Hematopoietic multipotent progenitor cell treated with erythropoietin and hydrocortisone succinate and interleukin-3 and kit ligand, for 8 days (in vitro differentiated cells): Measurements from ENCODE around the gene CREBBP.

ENCODE experiments used
- DNase-seq: peaks from one replicate; pipeline ENCODE4 v3.0.0-alpha.2; 2015

Gene CREBBP

DNA sequence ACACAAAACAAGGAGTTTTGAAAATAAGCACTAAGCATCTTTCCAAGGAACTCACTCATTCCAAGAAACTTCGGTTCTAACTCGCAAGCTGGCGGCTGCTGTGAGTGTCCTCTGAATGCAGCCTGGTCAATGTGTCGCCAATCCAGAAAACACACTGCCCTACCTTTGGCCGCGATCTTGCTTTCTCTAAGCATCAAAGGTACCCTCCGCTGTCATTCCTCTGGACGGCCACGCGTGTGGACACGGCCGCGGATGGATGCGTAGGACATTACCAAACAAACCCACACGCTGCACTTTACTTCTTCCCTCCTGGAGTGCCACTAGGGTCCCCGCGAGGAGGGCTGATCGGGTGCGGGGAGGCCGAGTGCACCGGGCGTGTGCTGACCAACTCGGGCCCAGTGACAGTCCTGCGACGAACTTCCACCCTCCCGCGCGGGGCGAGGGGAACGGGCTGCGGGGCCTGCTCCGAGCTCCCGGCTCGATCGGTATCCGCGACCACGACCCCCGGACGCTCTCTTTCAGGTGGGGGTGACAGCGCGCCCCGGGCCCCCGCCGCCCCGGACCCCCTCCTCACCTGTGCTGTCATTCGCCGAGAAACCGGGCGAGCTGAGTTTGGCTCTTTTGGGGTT, 1.1 kb downstream of the CREBBP start:
- peak; percentile 19 for DNase-seq

DNA sequence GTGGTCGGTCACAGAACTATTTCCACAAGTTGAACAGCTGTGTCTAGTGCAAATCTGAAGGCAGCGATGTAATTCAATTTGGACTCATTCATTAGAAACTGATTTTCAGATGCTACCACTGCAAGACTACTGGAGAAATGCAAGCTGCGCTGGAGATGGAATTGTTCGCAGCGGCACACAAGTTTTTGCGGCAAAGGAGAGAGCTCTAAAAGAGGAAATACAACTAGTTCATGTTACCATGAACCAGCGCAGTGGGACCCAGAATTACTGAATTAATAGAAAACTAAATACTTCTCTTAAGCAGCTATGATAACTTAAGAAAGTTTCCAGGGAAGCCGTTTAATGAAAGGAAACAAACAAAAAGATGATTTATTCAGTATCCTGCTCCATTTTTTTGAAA, 1.9 kb downstream of the CREBBP start:
- DNase-seq, result peak; percentile 39

DNA sequence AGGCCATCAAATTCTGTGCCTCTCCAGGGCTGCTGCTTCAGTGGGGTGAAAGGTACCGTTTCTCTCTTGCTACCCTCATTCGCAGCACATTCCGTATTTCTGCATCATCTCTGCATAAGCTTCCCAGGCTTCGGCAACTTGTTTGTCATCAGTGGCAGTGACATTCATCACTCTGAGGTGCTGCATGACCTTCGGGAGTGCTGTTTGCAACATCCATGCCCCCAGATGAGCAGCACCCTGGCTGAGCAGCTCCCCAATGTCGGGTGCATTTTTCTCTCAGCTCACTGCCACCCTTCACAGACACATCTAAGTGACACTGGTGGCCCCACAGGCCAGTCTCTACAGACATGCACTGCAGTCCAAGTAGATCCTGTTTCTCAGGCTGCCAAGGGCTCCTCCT, 3.8 kb downstream of the CREBBP start:
- no peak for DNase-seq

DNA sequence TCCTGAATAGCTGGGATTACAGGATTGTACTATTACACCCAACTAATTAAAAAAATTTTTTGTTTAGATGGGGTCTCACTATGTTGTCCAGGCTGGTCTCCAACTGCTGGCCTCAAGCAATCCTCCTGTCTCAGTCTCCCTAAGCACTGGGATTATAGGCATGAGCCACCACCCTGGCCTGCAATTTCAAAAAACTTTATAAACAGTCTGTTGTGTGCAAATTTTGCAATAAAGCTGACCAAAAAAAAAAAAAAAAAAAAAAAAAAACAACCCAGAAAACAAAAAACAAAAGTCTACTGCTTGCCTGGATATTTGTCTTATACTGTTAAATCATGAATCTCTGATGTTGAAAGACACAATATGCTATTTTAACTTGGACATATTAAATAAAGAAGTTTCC, 4.4 kb downstream of the CREBBP start:
- DNase-seq, result no peak

DNA sequence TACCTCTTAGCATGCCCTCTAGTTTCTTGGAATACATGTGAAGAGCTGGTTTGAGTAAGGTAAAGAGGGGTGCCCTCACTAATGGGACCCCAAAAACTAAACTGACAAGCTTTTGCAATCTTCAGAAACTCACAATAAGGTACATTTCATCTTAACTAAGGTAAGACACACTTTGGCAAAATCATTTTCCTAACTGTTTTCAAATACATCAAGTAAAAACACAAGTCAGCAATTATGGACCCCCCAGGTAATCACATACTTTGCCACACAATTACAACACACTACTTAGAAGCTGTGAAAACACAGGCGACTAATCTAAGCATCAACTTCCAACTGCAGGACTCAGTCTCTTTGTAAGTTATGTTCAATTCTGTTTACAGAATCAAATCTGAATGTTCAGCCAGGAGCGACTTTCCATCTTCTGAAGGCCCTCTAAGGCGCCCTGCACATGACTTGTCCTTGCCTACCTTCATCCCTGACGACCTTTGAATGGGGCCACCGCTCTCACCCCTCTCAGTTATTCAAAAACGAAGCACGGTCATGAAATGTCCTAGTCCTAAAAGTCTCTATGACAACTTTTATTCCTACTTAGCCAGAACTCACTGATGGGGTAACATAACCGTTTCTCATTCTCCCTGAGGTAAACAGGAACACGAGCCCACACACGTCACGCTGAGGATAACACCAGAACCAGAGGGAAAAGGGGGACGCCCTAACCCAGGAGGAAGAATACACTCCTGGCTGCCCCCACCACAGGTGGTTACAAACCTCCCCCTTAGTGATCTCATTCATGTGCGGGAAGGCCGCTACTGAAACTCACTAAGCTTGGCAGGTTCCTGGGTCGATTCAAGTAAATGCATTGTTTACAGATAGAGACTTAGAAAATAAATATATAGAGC, 5.5 kb downstream of the CREBBP start:
- DNase-seq, result no peak

DNA sequence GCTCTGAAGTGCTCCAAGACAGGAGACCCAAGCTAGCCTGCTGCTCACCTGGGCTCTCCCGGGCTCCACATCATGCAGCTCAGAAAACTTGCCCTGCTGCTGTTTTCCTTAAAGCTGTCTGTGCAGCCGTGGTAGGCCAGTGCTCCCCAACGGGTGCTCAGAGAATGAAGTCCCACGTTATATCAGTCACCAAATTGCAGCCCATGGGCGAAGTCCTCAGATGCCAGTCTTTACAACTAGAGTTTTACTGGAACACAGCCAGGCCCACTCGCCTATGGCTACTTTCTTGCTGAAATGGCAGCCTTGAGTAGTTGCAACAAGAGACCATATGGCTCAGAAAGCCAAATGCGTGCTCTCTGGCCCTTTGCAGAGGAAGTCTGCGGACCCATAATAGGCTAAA, 6.3 kb downstream of the CREBBP start:
- peak; percentile 65 for DNase-seq

DNA sequence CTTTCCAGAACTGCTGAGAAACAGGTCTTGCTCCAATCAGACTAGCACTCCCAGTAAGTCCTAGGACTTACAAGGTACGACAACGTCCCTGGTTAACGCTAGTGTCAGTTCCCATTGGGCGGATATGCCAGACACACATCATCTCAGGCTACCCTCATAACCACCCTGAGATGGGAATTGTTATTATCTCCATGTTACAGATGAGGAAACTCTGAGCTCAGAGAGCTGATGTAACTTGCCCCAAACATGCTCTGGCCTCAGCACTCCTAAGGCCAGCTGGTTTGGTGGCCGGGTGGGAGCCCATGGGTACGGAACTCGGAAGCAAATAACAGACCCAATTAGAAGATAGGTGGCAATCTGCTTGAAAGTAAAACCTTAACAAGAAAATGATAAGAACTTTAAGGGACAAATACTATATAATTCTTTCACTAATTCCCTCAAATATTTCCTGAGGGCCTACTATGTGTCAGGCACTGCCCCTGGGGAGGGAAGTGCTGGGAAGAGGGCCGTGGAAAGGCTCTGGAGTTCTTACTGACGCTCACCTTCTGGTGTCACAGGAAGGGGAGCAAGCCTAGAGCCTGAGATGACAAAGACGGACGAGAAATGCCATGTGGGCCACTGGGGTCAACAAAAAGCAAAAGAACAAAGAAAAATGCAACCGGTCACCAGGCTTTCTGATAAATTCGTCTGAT, 6.9 kb downstream of the CREBBP start:
- peak; percentile 50 for DNase-seq

DNA sequence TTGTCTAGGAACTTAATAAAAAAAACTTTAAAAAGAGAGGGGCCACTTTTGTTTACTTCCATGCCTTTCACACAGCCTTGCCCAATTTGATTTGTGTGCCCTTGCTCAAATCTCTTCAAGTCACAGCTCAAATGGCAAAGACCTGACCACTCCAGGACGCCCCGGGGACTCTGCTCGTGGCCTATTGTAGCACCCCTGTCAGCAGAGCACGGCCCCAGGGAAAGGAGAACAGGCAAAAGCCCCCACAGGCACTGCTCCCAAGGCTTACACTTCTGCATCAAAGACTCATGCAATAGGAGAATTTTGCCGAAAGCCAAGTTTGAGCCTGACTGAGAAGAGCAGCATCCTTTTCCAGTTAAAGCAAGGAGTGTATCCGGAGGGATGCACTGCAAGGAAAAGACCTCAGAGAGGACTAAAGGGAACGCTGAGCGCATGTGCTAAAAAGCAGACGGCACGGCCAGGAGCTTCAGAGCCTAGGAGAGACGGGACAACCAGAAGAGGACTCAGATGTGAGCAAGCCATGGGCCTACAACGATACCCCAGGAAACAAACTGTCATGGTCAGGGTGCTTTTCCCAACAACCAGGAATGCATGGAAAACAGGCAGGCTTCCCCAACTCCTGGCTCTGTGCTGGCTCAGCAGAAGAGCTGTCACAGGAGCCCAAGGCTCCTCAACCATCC, 8.2 kb downstream of the CREBBP start:
- no peak for DNase-seq

DNA sequence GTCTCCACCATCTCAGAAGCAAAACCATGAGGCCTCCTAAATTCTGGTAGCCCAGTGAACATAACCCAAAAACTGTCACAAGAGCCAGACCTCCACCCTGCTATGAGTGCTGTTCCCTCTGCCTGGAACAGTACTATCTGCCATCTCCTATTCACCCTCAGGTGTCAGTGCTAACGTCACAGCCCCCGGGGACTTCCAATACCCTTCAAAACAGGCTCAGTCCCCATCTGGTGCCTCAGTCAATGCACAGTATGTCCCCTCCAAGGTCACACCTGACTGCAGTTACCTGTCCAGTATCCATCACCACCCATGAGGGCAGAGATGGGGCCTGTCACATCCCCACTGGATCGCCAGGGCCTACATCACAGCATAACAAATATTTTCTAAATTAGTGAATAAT, 11.5 kb downstream of the CREBBP start:
- DNase-seq, result no peak

DNA sequence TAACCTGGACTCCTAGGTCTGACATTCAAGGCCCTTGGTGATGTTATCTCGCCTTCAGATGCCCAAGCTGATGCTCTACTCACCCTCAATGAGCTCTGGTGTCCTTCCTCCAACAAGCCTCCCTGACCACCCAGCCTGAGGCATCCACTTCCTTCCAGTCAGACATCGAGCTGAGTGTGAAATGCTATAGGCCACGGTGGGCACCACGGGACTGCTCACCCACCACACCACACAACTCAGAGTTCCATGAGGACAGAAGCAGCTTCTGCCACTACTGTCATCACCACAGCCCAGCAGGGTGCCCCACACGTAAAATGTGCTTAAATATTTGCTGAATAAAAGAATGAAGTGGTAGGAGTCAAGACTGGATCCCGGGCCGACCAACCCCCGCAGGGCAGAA, 12.0 kb downstream of the CREBBP start:
- no peak for DNase-seq

DNA sequence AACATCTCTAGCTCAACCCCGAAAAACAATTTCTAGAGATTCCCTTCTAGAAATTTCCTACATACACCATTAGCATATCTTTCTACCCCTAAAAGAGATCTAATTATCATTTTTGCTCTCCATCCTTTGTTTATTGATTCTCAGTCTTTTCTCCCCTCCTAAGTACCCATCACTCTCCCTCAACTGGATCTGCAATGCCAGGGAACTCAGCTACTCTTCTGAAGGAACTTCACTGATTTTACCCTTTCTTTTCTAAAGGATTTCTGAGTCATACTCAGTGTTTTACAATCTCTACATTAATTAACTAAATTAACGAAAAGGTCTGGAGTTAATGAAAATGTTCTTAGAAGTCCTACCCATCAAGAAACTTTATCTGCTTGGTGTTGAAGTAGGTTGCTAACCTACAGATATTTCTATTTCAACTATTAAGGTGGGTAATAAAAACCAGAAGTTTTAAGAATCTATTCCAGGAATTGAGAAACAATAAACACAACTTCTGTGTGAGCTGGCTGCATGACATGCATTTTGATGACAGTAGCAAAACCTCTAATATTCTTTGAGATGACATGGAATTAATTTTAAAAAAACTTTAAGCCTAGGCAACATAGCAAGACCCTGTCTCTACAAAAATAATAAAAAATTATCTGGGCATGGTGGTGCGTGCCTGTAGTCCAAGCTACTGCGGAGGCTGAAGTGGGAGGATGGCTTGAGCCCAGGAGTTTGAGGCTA, 13.6 kb downstream of the CREBBP start:
- no peak for DNase-seq

DNA sequence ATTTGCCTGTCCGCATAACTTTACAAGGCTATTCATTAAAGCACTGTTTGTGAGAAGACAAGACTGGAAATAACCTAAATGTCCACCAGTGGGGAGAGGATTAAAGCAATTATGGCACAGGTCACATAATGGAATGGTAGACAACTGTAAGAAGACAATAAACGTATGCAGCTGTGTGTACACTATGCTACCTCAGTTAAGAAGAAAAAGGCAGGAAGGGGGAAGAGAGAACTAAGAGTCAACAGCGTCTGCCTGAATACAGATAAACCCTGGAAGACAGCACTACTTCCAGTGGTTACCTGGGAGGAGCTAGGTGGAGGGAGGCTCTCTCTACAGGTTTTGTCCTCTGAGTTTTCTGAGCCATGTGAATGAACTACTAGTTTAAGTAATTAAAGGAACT, 15.3 kb downstream of the CREBBP start:
- no peak for DNase-seq

DNA sequence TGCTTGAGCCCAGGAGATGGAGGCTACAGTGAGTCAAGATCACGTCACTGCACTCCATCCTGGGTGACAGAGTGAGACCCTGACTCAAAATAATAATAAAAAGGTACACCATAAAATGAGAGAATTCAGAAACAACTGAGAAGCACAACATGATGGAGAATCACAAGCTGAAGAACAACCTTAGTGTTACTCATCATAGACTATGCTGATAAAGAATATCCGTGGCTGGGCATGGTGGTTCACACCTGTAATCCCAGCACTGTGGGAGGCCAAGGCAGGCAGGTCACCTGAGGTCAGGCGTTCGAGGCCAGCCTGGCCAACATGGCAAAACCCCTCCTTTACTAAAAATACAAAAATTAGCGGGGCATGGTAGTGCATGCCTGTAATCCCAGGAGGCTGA, 16.0 kb downstream of the CREBBP start:
- DNase-seq, result no peak

DNA sequence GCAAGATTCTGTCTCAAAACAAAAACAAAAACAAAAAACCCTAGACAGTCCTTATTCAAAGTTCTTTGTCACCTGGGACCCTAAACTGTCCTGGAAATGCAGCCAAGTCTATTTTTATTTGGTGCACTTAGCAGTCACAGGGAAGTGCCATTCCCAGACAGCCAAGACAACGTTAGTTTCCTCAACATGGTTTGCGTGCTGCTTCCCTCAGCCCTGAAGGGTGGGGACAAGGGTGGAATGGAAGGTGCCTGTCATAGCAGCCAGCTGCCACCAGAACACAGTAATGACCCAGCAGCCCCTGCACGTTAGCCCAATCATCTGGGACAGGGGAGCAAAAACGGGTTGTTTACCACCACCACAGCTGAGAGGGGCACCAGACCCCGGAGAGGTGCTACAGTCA, 16.9 kb downstream of the CREBBP start:
- no peak for DNase-seq

DNA sequence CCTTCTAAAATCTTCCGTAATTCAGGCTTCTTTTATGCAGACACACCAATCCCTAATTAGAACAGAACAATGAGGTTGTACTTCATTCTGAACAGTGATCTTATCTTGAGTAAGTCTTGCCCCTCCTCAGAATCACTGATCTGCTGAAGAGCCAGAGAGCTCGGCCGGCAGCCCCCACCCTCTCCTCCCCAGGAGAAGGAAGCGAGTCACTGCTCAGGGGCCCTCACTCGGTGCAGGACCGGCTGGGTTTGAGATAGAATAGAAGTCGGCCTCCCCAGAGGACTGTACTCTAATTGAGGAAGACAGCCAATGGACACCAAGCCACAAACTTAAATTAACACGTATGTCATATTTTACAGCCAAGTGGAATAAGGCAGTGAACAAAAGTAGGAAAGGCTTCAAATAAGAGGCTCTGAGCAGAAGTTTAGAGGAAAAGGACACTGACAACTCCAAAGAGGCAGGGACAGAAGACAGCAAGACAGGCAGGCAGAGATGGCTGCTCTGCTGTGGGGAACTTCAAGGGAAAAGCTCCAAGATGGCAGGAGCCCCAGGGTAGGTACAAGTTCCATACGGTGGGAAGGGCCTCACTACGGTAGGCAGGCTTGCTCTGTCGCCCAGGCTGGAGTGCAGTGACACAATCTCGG, 18.6 kb downstream of the CREBBP start:
- peak; percentile 48 for DNase-seq

DNA sequence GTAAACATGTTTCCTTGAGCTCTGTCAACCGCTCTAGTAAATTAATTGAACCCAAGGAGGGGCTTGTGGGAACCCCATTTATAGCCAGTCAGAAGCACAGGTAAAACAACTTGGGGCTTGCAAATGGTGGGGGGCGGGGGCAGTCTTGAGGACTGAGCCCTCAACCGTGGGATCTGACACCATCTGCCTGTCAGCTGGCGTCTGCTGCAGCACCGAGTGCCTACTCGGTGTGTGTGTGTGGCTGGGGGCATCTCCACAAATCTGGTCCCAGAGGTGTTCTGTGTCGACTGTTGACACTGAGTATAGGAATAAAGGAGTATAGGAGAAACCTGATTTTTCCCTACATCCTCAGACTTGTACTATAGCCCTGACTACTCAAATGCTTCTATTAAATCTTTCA, 20.6 kb downstream of the CREBBP start:
- DNase-seq, result no peak

DNA sequence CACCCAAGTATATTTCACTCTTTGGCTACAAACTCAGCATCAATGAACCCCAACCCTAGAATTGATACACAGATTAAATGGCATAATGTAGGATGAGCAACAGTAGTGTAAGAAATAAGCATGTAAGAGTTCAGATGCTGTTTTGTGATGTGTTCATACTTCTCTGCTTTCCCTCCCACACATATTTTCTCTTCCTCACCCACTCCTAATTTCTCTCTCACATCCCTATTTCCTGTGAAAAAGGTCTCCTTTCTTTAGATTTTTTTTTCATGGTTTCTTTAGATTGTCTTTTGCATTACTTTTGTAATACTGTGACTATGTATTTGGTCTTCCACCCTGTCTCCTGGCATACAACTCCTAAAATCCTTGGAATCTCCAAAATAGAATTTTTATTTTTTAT, 21.7 kb downstream of the CREBBP start:
- no peak for DNase-seq

DNA sequence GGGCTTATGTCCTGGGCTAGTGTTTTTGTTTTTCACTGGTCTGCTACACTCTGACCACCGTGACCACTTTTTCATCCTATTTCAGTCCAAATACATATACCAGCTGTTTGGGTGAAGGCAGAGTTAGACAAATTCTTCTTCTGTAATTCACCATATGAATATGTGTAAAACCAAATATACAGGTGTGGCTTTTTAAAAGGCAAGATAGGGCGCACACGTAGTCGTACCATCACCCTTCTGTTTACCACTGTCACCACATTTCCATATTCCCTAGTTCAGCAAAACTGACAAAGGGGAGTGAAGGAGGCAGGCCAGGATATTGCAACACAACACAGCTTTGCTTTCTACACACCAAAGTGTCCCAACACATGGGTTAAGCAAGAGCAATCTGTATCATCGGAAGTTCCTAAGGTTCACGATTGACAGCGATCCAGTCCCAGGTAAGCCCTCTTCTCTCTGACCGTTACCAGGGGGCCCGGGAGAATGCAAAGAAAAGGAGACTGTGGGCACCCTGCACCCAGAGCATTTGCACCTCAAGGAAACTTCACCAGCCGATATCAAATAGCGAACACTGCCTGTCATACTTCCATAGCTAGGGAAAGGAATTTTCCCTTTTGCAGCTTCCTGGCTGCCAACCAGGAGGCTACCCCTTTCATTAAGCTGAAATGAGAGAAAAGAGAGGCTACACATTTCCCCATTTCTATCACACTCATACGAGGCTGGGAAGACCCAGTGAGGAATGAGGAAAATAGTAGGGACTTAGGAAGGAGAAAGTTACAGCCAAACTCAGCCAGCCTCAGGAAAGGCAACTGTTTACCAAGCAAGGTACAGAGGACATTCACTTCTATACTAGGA, 23.1 kb downstream of the CREBBP start:
- no peak for DNase-seq

DNA sequence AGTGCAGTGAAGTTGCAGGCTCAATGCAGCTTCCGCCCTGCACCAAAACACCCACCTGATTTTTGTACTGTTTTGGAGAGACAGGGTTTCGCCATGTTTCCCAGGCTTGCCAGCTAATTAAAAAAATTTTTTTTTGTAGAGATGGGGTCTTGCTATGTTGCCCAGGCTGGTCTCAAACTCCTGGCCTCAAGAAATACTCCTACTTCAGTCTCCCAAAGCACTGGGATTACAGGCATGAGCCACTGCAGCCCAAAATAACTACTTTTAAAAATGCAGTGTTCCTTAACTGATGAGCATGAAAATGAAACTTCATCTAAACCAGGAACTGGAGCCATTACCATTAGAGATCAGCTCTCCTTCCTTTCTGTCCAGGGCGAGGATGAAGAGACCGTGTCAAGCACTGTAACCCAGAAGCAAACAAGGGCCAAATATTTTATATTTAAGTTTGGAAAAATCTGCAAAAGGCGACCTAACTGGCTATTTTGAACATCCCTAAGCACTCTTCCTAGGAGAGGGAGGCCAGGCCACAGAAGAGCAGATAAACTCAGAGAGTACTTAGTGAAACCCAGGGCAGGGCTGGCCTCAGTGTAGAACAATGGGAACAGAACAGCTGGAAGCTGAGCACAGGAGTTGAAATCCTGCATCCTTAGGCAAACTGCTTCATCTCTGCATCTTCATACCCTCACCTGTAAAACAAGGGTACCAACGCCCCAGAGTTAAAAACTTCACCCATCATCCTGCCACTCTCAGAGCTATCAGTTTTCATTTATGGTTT, 24.0 kb downstream of the CREBBP start:
- DNase-seq, result no peak
